H1 (cell line): Measurements from ENCODE around the gene G2E3. TPM values are rescaled to one million over a fixed set of nuclear protein-coding genes. Genes with fewer than 3 reads are reported as not detected.

ENCODE experiments used
- CTCF ChIA-PET: fragments of 300-600 bp; sonication (Branson Sonifier 250); formaldehyde crosslinking; loops from one replicate; lab custom pipeline; 2021; ENCODE audit not compliant: partially characterized antibody; lab: Charles Lee
- POLR2A ChIA-PET: fragments of 300-600 bp; sonication (Branson Sonifier 250); formaldehyde crosslinking; loops from one replicate; lab custom pipeline; 2021; ENCODE audit warnings: inconsistent platforms; ENCODE audit not compliant: partially characterized antibody; lab: Charles Lee
- DNase-seq, 2 experiments: peaks; one replicate each; pipeline versions ENCODE4 v3.0.0 to v3.0.0-alpha.2; 2010 to 2022; ENCODE audit warnings: low spot score in 2 of 2, low read depth in 1 of 2, mixed read lengths in 1 of 2
- FAIRE-seq: peaks from 2 replicates; lab custom pipeline; 2011; peaks lifted over from hg19 to GRCh38; lab: Jason Lieb, UNC
- H2AFZ ChIP-seq: 2 replicates; pipeline ENCODE4 v1.8.1; 2012; ENCODE audit warnings: low read length, inconsistent platforms
- H2AK5ac ChIP-seq: 2 replicates; pipeline ENCODE4 v1.6.1; 2013; ENCODE audit warnings: low read depth, low read length
- H2BK120ac ChIP-seq: replicated peaks from 2 replicates; pipeline ENCODE3; 2013; ENCODE audit warnings: low read depth, low read length, inconsistent platforms
- H2BK12ac ChIP-seq: 2 replicates; pipeline ENCODE4 v1.6.1; 2013; ENCODE audit warnings: low read depth, low read length
- H2BK15ac ChIP-seq: 2 replicates; pipeline ENCODE4 v1.6.1; 2013; ENCODE audit warnings: low read length
- H2BK20ac ChIP-seq: 2 replicates; pipeline ENCODE4 v1.6.1; 2013; ENCODE audit warnings: low read length
- H2BK5ac ChIP-seq: 2 replicates; pipeline ENCODE4 v1.6.1; 2013; ENCODE audit warnings: low read depth, low read length
- H3K14ac ChIP-seq: 2 replicates; pipeline ENCODE4 v1.6.1; 2013; ENCODE audit warnings: inconsistent platforms; ENCODE audit not compliant: insufficient read length
- H3K18ac ChIP-seq: 2 replicates; pipeline ENCODE4 v1.6.1; 2013; ENCODE audit warnings: low read length; ENCODE audit errors: extremely low read depth
- H3K23ac ChIP-seq: 2 replicates; pipeline ENCODE4 v1.6.1; 2013; ENCODE audit warnings: inconsistent platforms; ENCODE audit not compliant: insufficient read length
- H3K23me2 ChIP-seq: 2 replicates; pipeline ENCODE4 v1.6.1; 2013; ENCODE audit warnings: low read depth, low read length
- H3K27ac ChIP-seq: 2 replicates; pipeline ENCODE4 v1.6.1; 2011; ENCODE audit warnings: low read depth, low read length, inconsistent platforms
- H3K27me3 ChIP-seq, 4 experiments: replicated peaks in 1 of 4; 1 replicate in 1 of 4; 2 replicates in 3 of 4; pipeline versions ENCODE4 v1.6.1 to v1.8.1; 2011 to 2013; ENCODE audit warnings: low read length in 3 of 4, mild to moderate bottlenecking in 3 of 4, inconsistent platforms in 2 of 4, mixed read lengths in 2 of 4, moderate library complexity in 1 of 4; ENCODE audit not compliant: control insufficient read depth in 3 of 4, insufficient read depth in 3 of 4; ENCODE audit errors: extremely low read depth in 1 of 4
- H3K36me3 ChIP-seq, 4 experiments: 2 replicates each; pipeline versions ENCODE4 v1.6.1 to v1.8.1; 2011 to 2013; ENCODE audit warnings: mild to moderate bottlenecking in 4 of 4, low read length in 3 of 4, moderate library complexity in 2 of 4, control low read depth in 1 of 4, inconsistent platforms in 1 of 4; ENCODE audit not compliant: insufficient read depth in 4 of 4, control insufficient read depth in 2 of 4
- H3K4ac ChIP-seq: replicated peaks from 2 replicates; pipeline ENCODE3; 2013; ENCODE audit warnings: low read length, low read depth, mixed read lengths, inconsistent platforms; ENCODE audit not compliant: insufficient read length
- H3K4me1 ChIP-seq, 4 experiments: replicated peaks in 1 of 4; 1 replicate in 1 of 4; 2 replicates in 3 of 4; pipeline versions ENCODE4 v1.6.1 to v1.8.1; 2011 to 2013; ENCODE audit warnings: low read length in 3 of 4, inconsistent platforms in 2 of 4, mixed read lengths in 1 of 4; ENCODE audit not compliant: insufficient read depth in 4 of 4, control insufficient read depth in 3 of 4
- H3K4me2 ChIP-seq, 2 experiments: 2 replicates each; pipeline versions ENCODE4 v1.6.1 to v1.8.1; 2011 to 2013; ENCODE audit warnings: low read depth in 2 of 2, low read length in 2 of 2, control low read depth in 1 of 2, inconsistent platforms in 1 of 2, mild to moderate bottlenecking in 1 of 2; ENCODE audit not compliant: insufficient read depth in 1 of 2
- H3K4me3 ChIP-seq, 4 experiments: fragments of 200-600, 300-600 bp in 1 of 4; sonication (generic), shearing (Covaris generic), sonication (Bioruptor Twin) in 1 of 4; 2 replicates each; pipeline versions ENCODE4 v1.5.1 to v1.8.1; 2011 to 2016; ENCODE audit warnings: low read length in 4 of 4, low read depth in 3 of 4, control low read depth in 2 of 4, inconsistent platforms in 2 of 4, mild to moderate bottlenecking in 2 of 4, mixed read lengths in 1 of 4, moderate library complexity in 1 of 4; ENCODE audit not compliant: insufficient read depth in 2 of 4; ENCODE audit errors: extremely low read depth in 1 of 4
- H3K56ac ChIP-seq: replicated peaks from 2 replicates; pipeline ENCODE3; 2013; ENCODE audit warnings: low read depth, mild to moderate bottlenecking, mixed read lengths, low read length, inconsistent platforms; ENCODE audit not compliant: insufficient read length
- H3K79me1 ChIP-seq: 2 replicates; pipeline ENCODE4 v1.6.1; 2013; ENCODE audit warnings: low read depth, low read length, control low read depth
- H3K79me2 ChIP-seq, 2 experiments: 2 replicates each; pipeline versions ENCODE4 v1.6.1 to v1.8.1; 2012 to 2013; ENCODE audit warnings: low read length in 2 of 2, mild to moderate bottlenecking in 2 of 2, inconsistent platforms in 1 of 2; ENCODE audit not compliant: insufficient read depth in 2 of 2, control insufficient read depth in 1 of 2
- H3K9ac ChIP-seq, 4 experiments: replicated peaks in 1 of 4; 1 replicate in 1 of 4; 2 replicates in 3 of 4; pipeline versions ENCODE4 v1.6.1 to v1.8.1; 2011 to 2013; ENCODE audit warnings: low read depth in 3 of 4, low read length in 3 of 4, control low read depth in 2 of 4, mild to moderate bottlenecking in 2 of 4, moderate library complexity in 2 of 4, inconsistent platforms in 1 of 4; ENCODE audit errors: extremely low read depth in 1 of 4
- H3K9me3 ChIP-seq, 2 experiments: 2 replicates each; pipeline versions ENCODE4 v1.6.1 to v1.8.1; 2012 to 2013; ENCODE audit warnings: mild to moderate bottlenecking in 2 of 2, moderate library complexity in 2 of 2, control low read depth in 1 of 2, inconsistent platforms in 1 of 2, low read depth in 1 of 2, low read length in 1 of 2, mixed read lengths in 1 of 2; ENCODE audit not compliant: insufficient read depth in 2 of 2
- H4K20me1 ChIP-seq, 2 experiments: replicated peaks in 1 of 2; 2 replicates each; pipeline versions ENCODE3 to v1.8.1; 2011 to 2013; ENCODE audit warnings: inconsistent platforms in 2 of 2, low read length in 2 of 2, mild to moderate bottlenecking in 1 of 2; ENCODE audit not compliant: insufficient read depth in 2 of 2, control insufficient read depth in 1 of 2
- H4K5ac ChIP-seq: 2 replicates; pipeline ENCODE4 v1.6.1; 2013; ENCODE audit warnings: low read length, low read depth, mixed read lengths, inconsistent platforms; ENCODE audit not compliant: insufficient read length
- H4K8ac ChIP-seq: 2 replicates; pipeline ENCODE4 v1.8.0; 2013; ENCODE audit warnings: mild to moderate bottlenecking, moderate library complexity, low read length, inconsistent platforms; ENCODE audit not compliant: insufficient read depth; ENCODE audit errors: extremely low read depth
- H4K91ac ChIP-seq: replicated peaks from 2 replicates; pipeline ENCODE3; 2013; ENCODE audit warnings: low read length, mixed read lengths, inconsistent platforms; ENCODE audit not compliant: insufficient read length
- ATF2 ChIP-seq: IDR thresholded peaks from 2 replicates; pipeline ENCODE4 v1.6.1; 2012; ENCODE audit warnings: low read length, inconsistent platforms
- BACH1 ChIP-seq: IDR thresholded peaks from 2 replicates; pipeline ENCODE4 v1.6.1; 2012; ENCODE audit warnings: low read length, improper control_type of control experiment
- E2F6 ChIP-seq: IDR thresholded peaks from 2 replicates; pipeline ENCODE4 v1.6.1; 2012; ENCODE audit warnings: inconsistent platforms
- EGR1 ChIP-seq: IDR thresholded peaks from 2 replicates; pipeline ENCODE4 v1.6.1; 2011; ENCODE audit warnings: low read depth, low read length, borderline replicate concordance
- EZH2 ChIP-seq: fragments of 200-600 bp; sonication (generic); IDR thresholded peaks from 2 replicates; pipeline ENCODE4 v1.7.1; 2012; ENCODE audit warnings: low read depth, mild to moderate bottlenecking, moderate library complexity, low read length, inconsistent platforms; ENCODE audit not compliant: severe bottlenecking
- JUND ChIP-seq: IDR thresholded peaks from 2 replicates; pipeline ENCODE4 v1.6.1; 2011; ENCODE audit warnings: mild to moderate bottlenecking, improper control_type of control experiment, low read length
- NRF1 ChIP-seq: IDR thresholded peaks from 2 replicates; pipeline ENCODE4 v1.6.1; 2011; ENCODE audit warnings: mild to moderate bottlenecking, low read depth, low read length, improper control_type of control experiment
- RFX5 ChIP-seq: IDR thresholded peaks from 2 replicates; pipeline ENCODE4 v1.6.1; 2011; ENCODE audit warnings: low read depth, low read length, improper control_type of control experiment, borderline replicate concordance
- RNF2 ChIP-seq: fragments of 200-900, 300-1000 bp; sonication (generic); IDR thresholded peaks from 2 replicates; pipeline ENCODE4 v1.7.1; 2016; ENCODE audit warnings: borderline replicate concordance, low read depth, mild to moderate bottlenecking, antibody characterized with exemption, low read length; ENCODE audit not compliant: poor library complexity, severe bottlenecking; ENCODE audit errors: missing control alignments
- SIX5 ChIP-seq: IDR thresholded peaks from 2 replicates; pipeline ENCODE4 v1.6.1; 2011; ENCODE audit warnings: mild to moderate bottlenecking, low read depth, low read length
- ZNF274 ChIP-seq: IDR thresholded peaks from 2 replicates; pipeline ENCODE4 v1.7.0; 2012; ENCODE audit warnings: low read length, borderline replicate concordance; ENCODE audit errors: extremely low read depth
- WGBS, 2 experiments: shearing (Covaris generic) in 1 of 2; methylation state at CpG; one replicate each; pipeline versions ENCODE4 v1.1.6 to v1.1.7; 2013 to 2015; ENCODE audit warnings: low lambda C conversion rate in 2 of 2, mixed read lengths in 2 of 2, inconsistent platforms in 1 of 2, low coverage in 1 of 2, missing lambda C conversion rate in 1 of 2; ENCODE audit not compliant: insufficient replicate concordance in 2 of 2, insufficient coverage in 1 of 2, insufficient read length in 1 of 2; ENCODE audit errors: extremely low coverage in 1 of 2, missing lambda C conversion rate in 1 of 2; 5-methylcytosine and 5-hydroxymethylcytosine counted together
- polyA plus RNA-seq, 7 experiments: library from polyadenylated mRNA; depleted of rRNA in 3 of 7; stranded (reverse) in 5 of 7; unstranded in 2 of 7; fragments of >200 nt in 5 of 7; fragments of 200-250 nt in 2 of 7; gene quantifications; 1 replicate in 5 of 7; 2 replicates in 1 of 7; 4 replicates in 1 of 7; pipeline versions ENCODE4 v1.2.1 to v1.2.3, GENCODE V29; 2011 to 2013; ENCODE audit warnings: missing spikeins in 2 of 7, mixed read lengths in 2 of 7
- total RNA-seq: library from RNA; stranded (reverse); fragmentation: NEBNext Ultra II Directional; extraction: Animal tissue kit (Norgen Biotek cat#: 25700); gene quantifications from 2 replicates; pipeline ENCODE4 v1.2.1, GENCODE V29; 2021

The G2E3 gene
- total and polyA plus RNA-seq, 2 of the 8 experiments (the other 6 are each of a cell fraction or from before 2014, with no cell fraction given), result 9.2 to 72.0 TPM

GRCh38 chr14:30657050-30657449, 98.1 kb downstream of the G2E3 start:
- Histone ChIP-seq H2AK5ac (no peak overlapping the region), H3K27ac (no peak overlapping the region), H2BK5ac (no peak overlapping the region), H4K91ac (no peak overlapping the region), H4K20me1 (peaks cover 0 to 4% of the 10 kb centered on the region in 2 experiments), H3K4ac (no peak overlapping the region), H3K14ac (no peak overlapping the region), H3K4me1 (no peaks in the 10 kb centered on the region), H2BK120ac (no peak overlapping the region), H3K9me3 (no peaks in the 10 kb centered on the region), H3K23me2 (no peaks in the 10 kb centered on the region), H3K27me3 (no peaks in the 10 kb centered on the region), H3K4me2 (no peak overlapping the region), H3K79me2 (no peaks in the 10 kb centered on the region), H4K8ac (no peak overlapping the region), H3K56ac (no peak overlapping the region), H3K4me3 (no peak overlapping the region), H4K5ac (no peak overlapping the region), H2AFZ (no peak overlapping the region), H2BK15ac (no peak overlapping the region), H3K9ac (no peak overlapping the region), H3K23ac (no peak overlapping the region), H3K79me1 (no peaks in the 10 kb centered on the region), H3K18ac (no peak overlapping the region), H2BK20ac (no peak overlapping the region), H2BK12ac (no peak overlapping the region), H3K36me3 (peaks cover 2 to 53% (median 19%) of the 10 kb centered on the region in 4 experiments; a peak in 7 of 8 replicates)
- POLR2A ChIA-PET, result interaction anchor here (0.9 kb wide), 1 partner anchor 34 kb away, joined by 3 read pairs; no protein-coding TSS in a partner anchor
- 96% methylated on average over 2 of the region's 2 CpGs; no CpG with 5 or more reads in 1 of the 2 experiments for WGBS, 2 experiments
- CTCF ChIA-PET, result interaction anchor here (0.6 to 3.0 kb wide), 22 partner anchors 8 to 426 kb away, joined by 3 to 16 read pairs (median 3); no protein-coding TSS in a partner anchor
- DNase-seq (no peak), FAIRE-seq (no peak)
- TF ChIP-seq E2F6 (no peak), SIX5 (no peak), EGR1 (no peak), JUND (no peak), ATF2 (no peak), NRF1 (no peak), RNF2 (no peak), RFX5 (no peak), ZNF274 (no peak), EZH2 (no peak), BACH1 (no peak)
